Left lung (tissue), 10 donors: ENCODE measurements around the gene ARSK. TPM values are rescaled to one million over a fixed set of nuclear protein-coding genes. Genes with fewer than 3 reads are reported as not detected.

Experiments
- ATAC-seq: fragments of 200-7000 bp; cut with Tn5 transposase; one replicate; pipeline ENCODE4 v1.9.1; 2020; ENCODE audit warnings: moderate library complexity
- DNase-seq, 4 donors: peaks; one replicate each; pipeline ENCODE4 v3.0.0-alpha.2; 2013 to 2020
- H3K27ac ChIP-seq, 2 donors: fragments of 200-600 bp; sonication (generic) in 1 of 2; one replicate each; pipeline versions ENCODE4 v1.5.0 to v1.8.0; 2020 to 2021
- H3K27me3 ChIP-seq, 2 donors: fragments of 200-600 bp; sonication (generic) in 1 of 2; one replicate each; pipeline versions ENCODE4 v1.5.0 to v1.8.0; 2020 to 2021
- H3K36me3 ChIP-seq, 2 donors: fragments of 200-600 bp; sonication (generic) in 1 of 2; one replicate each; pipeline versions ENCODE4 v1.5.0 to v1.8.0; 2020 to 2021
- H3K4me1 ChIP-seq, 2 donors: fragments of 200-600 bp; one replicate each; pipeline ENCODE4 v1.8.0; 2021
- H3K4me3 ChIP-seq, 2 donors: fragments of 200-600 bp; sonication (generic) in 1 of 2; one replicate each; pipeline versions ENCODE4 v1.5.0 to v1.8.0; 2020 to 2021; ENCODE audit warnings: mild to moderate bottlenecking in 1 of 2
- H3K9me3 ChIP-seq, 2 donors: fragments of 200-600 bp; sonication (generic) in 1 of 2; one replicate each; pipeline versions ENCODE4 v1.5.0 to v1.8.0; 2020 to 2021
- CTCF ChIP-seq, 2 donors: fragments of 200-600 bp; sonication (generic) in 1 of 2; IDR thresholded peaks; one replicate each; pipeline versions ENCODE4 v1.5.0 to v1.8.0; 2021; ENCODE audit warnings: antibody characterized with exemption in 2 of 2
- intact Hi-C, 2 donors: fragments of 100-400 bp; cut with DNase I; formaldehyde crosslinking; loops; one replicate each; pipeline versions ENCODE4 v1.11.2 to v1.14.2; 2022
- polyA plus RNA-seq, 6 donors: library from polyadenylated mRNA; unstranded; fragments of 120-200 nt; gene quantifications; one replicate each; pipeline ENCODE4 v1.2.1, GENCODE V29; 2013; ENCODE audit not compliant: insufficient read length in 6 of 6
- total RNA-seq, 2 donors: library from RNA; stranded (reverse); fragmentation: NEBNext Ultra II Directional; extraction: Animal tissue kit (Norgen Biotek cat#: 25700); gene quantifications; one replicate each; pipeline ENCODE4 v1.2.1, GENCODE V29; 2021
- donor health status: DM: no; HTN: yes; CAD: no.
- donor health status: DM: no; HTN: no; CAD: no.

Gene ARSK
- total and polyA plus RNA-seq, 8 donors = 5.0 to 16.0 (median 11.9) TPM

- no peak for TF ChIP-seq CTCF (IDR thresholded peaks at IDR 0.05)
- ATAC-seq = no peak
- no peaks in the 10 kb centered on the region for H3K27me3 ChIP-seq
- H3K4me1 ChIP-seq = peaks cover 0 to 19% of the 10 kb centered on the region in 2 donors
- intact Hi-C loops = no loop called here
- H3K27ac ChIP-seq = no peak overlapping the region
- no peak overlapping the region for H3K4me3 ChIP-seq
- DNase-seq = no peak
- no peaks in the 10 kb centered on the region for H3K9me3 ChIP-seq
- no peaks in the 10 kb centered on the region for H3K36me3 ChIP-seq
These were observed 94.4 kb downstream of the ARSK start for GRCh38 chr5:95649274-95649673.

GRCh38 chr5:95649842-95650620 is 95.1 kb downstream of the ARSK start:
- Histone ChIP-seq H3K4me1 (peaks cover 0 to 15% of the 10 kb centered on the region in 2 donors), H3K27me3 (no peaks in the 10 kb centered on the region), H3K27ac (no peak overlapping the region), H3K9me3 (no peaks in the 10 kb centered on the region), H3K36me3 (no peaks in the 10 kb centered on the region), H3K4me3 (no peak overlapping the region)
- no peak for TF ChIP-seq CTCF (IDR thresholded peaks at IDR 0.05)
- no peak for DNase-seq
- ATAC-seq = no peak
- intact Hi-C loops = no loop called here

- no peak for TF ChIP-seq CTCF (IDR thresholded peaks at IDR 0.05)
- Histone ChIP-seq H3K9me3 (no peaks in the 10 kb centered on the region), H3K27ac (no peak overlapping the region), H3K4me1 (peaks cover 0 to 2% of the 10 kb centered on the region in 2 donors), H3K27me3 (no peaks in the 10 kb centered on the region), H3K4me3 (no peak overlapping the region), H3K36me3 (no peaks in the 10 kb centered on the region)
- no peak for ATAC-seq
- no peak for DNase-seq
- intact Hi-C loops = no loop called here
These were observed 97.9 kb downstream of the ARSK start for GRCh38 chr5:95652849-95653248.

GRCh38 chr5:95654196-95654595 is 99.3 kb downstream of the ARSK start:
- Histone ChIP-seq H3K27ac (no peak overlapping the region), H3K4me3 (no peak overlapping the region), H3K27me3 (no peaks in the 10 kb centered on the region), H3K4me1 (no peaks in the 10 kb centered on the region), H3K9me3 (no peaks in the 10 kb centered on the region), H3K36me3 (no peaks in the 10 kb centered on the region)
- intact Hi-C loops = no loop called here
- ATAC-seq (no peak), DNase-seq (no peak)
- TF ChIP-seq CTCF (IDR thresholded peaks at IDR 0.05) = no peak

Other genes with a start within 250 kb of the ARSK start
- gene FAM81B, start 163.7 kb upstream of the ARSK start, total RNA-seq = 1 to 10 TPM in 1 of 2 donors, under 1 TPM in 1; 0.90 to 3.8 TPM
- 10 to 100 TPM in 1 of 6 donors, 1 to 10 TPM in 5; 1.4 to 12.3 (median 6.6) TPM for gene FAM81B, start 163.7 kb upstream of the ARSK start, polyA plus RNA-seq
- gene SKIC3, start 124 bp upstream of the ARSK start, total RNA-seq = 10 to 100 TPM; 74.9 to 82.4 TPM
- 100 to 1,000 TPM in 2 of 6 donors, 10 to 100 TPM in 4; 89.8 to 116 (median 96.2) TPM for gene SKIC3, start 124 bp upstream of the ARSK start, polyA plus RNA-seq
- under 1 TPM; 0.16 to 0.26 TPM for gene GPR150, start 65.0 kb downstream of the ARSK start, total RNA-seq
- not detected for gene GPR150, start 65.0 kb downstream of the ARSK start, polyA plus RNA-seq
- 1 to 10 TPM; 2.7 TPM for gene RFESD, start 91.7 kb downstream of the ARSK start, total RNA-seq
- gene RFESD, start 91.7 kb downstream of the ARSK start, polyA plus RNA-seq = 1 to 10 TPM; 4.3 to 6.1 (median 5.4) TPM
- gene SPATA9, start 127.9 kb downstream of the ARSK start, total RNA-seq = under 1 TPM; 0.31 to 0.52 TPM
- 1 to 10 TPM in 5 of 6 donors, under 1 TPM in 1; 0.91 to 2.3 (median 1.5) TPM for gene SPATA9, start 127.9 kb downstream of the ARSK start, polyA plus RNA-seq
- 10 to 100 TPM; 26.5 to 93.0 TPM for gene RHOBTB3, start 176.2 kb downstream of the ARSK start, total RNA-seq
- gene RHOBTB3, start 176.2 kb downstream of the ARSK start, polyA plus RNA-seq = 10 to 100 TPM; 55.0 to 71.7 (median 64.1) TPM